Stromal cell of bone marrow (primary cell): ENCODE data around the gene TADA2A.
"Not testable (repeated sequence)": the region's sequence is repeated elsewhere in the genome, so short reads cannot be mapped to it uniquely, and the experiment has no call there.

Experiments used
- DNase-seq: peaks from one replicate; pipeline ENCODE4 v3.0.0-alpha.2; 2012; ENCODE audit warnings: low read depth

TADA2A gene

GRCh38 chr17:37490638-37491614 lies 84.2 kb downstream of the TADA2A start:
- DNase-seq, result peak; percentile 84

- no peak for DNase-seq
Observed at GRCh38 chr17:37492167-37492566, 85.5 kb downstream of the TADA2A start.

GRCh38 chr17:37493249-37494027 lies 86.8 kb downstream of the TADA2A start:
- peak; percentile 81 for DNase-seq

DNA sequence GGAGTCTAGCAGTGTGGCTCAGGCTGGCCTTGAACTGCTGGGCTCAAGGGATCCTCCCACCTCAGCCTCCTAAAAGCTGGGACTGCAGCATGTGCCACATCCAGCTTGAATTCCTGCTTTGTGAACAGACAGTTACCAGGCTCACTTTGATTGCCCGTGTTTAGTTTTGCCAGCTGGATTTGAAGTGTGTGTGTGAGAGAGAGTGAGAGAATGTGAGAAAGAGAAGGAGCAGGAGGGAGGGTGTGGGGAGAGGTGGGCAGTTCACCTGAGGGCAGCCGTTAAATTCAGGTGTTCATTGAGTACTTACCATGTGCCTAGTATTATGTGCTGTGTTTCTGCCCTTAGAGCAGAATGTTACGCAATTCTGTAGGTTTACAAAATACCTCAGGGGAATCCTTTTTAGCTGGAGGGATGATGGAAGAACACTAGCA lies 87.7 kb downstream of the TADA2A start:
- no peak for DNase-seq

GRCh38 chr17:37494971-37495370 lies 88.3 kb downstream of the TADA2A start:
- no peak for DNase-seq

GRCh38 chr17:37500378-37500777 lies 93.7 kb downstream of the TADA2A start:
- DNase-seq, result no peak

- DNase-seq, result no peak
Observed at GRCh38 chr17:37502009-37502936, 95.6 kb downstream of the TADA2A start.

DNA sequence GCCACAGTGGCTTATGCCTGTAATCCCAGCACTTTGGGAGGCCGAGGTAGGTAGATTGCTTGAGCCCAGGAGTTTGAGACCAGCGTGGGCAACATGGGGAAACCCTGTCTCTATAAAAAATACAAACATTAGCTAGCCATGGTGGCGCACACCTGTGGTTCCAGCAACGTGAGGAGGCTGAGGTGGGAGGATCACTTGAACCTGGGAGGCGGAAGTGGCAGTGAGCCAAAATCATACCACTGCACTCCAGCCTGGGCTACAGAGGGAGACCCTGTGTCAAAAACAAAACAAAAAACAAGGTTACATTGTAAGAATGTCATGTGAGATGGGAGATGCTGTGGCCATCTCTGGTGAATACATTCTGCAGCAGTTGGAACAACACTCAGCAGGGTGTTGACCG lies 96.5 kb downstream of the TADA2A start:
- DNase-seq, result no peak

- no peak for DNase-seq
Observed at GRCh38 chr17:37505333-37505732, 98.6 kb downstream of the TADA2A start.

GRCh38 chr17:37506678-37507077 lies 100.0 kb downstream of the TADA2A start:
- DNase-seq, result no peak

GRCh38 chr17:37507111-37507510 lies 100.4 kb downstream of the TADA2A start:
- no peak for DNase-seq

GRCh38 chr17:37510056-37510455 lies 103.4 kb downstream of the TADA2A start:
- DNase-seq, result no peak

DNA sequence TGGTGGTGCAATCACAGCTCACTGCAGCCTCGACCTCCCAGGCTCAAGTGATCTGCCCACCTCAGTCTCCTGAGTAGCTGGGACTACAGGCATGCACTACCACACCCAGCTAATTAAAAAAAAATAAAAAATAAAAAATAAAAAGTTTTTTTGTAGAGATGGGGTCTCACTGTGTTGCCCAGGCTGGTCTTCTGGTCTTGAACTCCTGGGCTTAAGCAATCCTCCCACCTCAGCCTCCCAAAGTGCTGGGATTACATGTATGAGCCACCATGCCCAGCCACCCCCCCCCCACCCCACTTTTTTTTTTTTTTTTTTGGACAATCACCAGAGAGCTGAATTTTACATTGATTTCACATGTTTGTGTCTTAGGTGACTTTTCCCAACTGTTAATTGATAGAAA lies 105.0 kb downstream of the TADA2A start:
- not testable (repeated sequence) for DNase-seq

- DNase-seq, result no peak
Observed at GRCh38 chr17:37512442-37513068, 105.9 kb downstream of the TADA2A start.

GRCh38 chr17:37513711-37514110 lies 107.0 kb downstream of the TADA2A start:
- no peak for DNase-seq

- DNase-seq, result no peak
Observed at GRCh38 chr17:37516127-37516571, 109.5 kb downstream of the TADA2A start.

DNA sequence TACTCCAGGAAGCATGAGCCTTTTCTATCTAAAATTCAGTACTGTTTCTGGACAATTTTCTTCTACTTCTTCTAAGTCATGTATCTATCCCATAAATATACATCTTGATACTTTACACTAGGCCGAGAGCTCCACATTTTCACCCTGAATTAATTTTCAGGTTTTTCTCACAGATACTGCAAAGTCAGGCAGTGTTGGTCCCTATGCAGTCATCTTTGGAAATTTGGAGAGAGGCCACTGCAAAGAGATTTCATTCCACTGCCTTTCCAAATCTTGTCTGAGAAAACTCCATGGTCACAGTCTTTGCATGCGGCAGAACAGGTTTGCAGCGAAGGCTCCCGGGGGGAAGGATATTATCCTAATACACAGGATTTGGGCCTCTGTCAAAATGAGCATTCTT lies 111.2 kb downstream of the TADA2A start:
- DNase-seq, result no peak

- no peak for DNase-seq
Observed at GRCh38 chr17:37518826-37519225, 112.1 kb downstream of the TADA2A start.

- DNase-seq, result no peak
Observed at GRCh38 chr17:37519251-37519985, 112.7 kb downstream of the TADA2A start.

- DNase-seq, result no peak
Observed at GRCh38 chr17:37520174-37520573, 113.5 kb downstream of the TADA2A start.

DNA sequence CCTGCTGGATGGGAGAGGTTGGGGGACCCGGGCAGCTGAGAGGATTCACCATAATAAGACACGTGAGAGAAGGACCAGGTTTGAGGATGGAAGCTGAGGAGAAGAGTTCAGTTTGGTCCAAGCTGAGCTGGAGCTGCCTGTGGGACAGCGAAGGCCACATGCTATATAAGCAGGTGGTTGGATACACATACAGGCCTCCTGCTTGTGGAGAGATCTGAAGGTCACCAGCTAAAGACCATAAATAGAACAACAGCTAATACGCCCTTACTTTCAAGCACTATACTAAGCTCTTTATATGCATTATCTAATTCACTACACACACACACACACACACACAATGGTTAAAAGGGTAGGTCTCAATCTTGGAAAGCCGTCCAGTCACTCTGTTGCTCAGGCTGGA lies 115.1 kb downstream of the TADA2A start:
- DNase-seq, result no peak
